K562 (cell line): ENCODE data around the gene FAM118B.

ENCODE experiments used
- BHLHE40 ChIP-seq: IDR thresholded peaks from 2 replicates; pipeline ENCODE4 v1.6.1; 2011; ENCODE audit warnings: low read length, improper control_type of control experiment
- CEBPB ChIP-seq: fragments of 450-650 bp; IDR thresholded peaks from 2 replicates; pipeline ENCODE4 v1.6.1; 2016; ENCODE audit warnings: missing genetic modification characterization, missing compliant biosample characterization
- CTCF ChIP-seq, 3 experiments: IDR thresholded peaks in 2 of 3; conservative IDR thresholded peaks in 1 of 3; 2 replicates each; pipeline ENCODE4 v1.5.1; 2011 to 2012; ENCODE audit warnings: low read length in 3 of 3, mild to moderate bottlenecking in 3 of 3, control low read depth in 2 of 3, improper control_type of control experiment in 1 of 3, inconsistent platforms in 1 of 3, low read depth in 1 of 3, mixed read lengths in 1 of 3, moderate library complexity in 1 of 3; ENCODE audit not compliant: insufficient read depth in 2 of 3
- LARP7 ChIP-seq: fragments of 450-650 bp; IDR thresholded peaks from 2 replicates; pipeline ENCODE4 v1.6.1; 2016
- POLR2AphosphoS5 ChIP-seq: IDR thresholded peaks from 2 replicates; pipeline ENCODE4 v1.6.1; 2011; ENCODE audit warnings: mild to moderate bottlenecking, low read depth, low read length, moderate library complexity; ENCODE audit not compliant: control insufficient read depth, insufficient read depth
- ZBTB33 ChIP-seq: sonication (generic); formaldehyde crosslinking; IDR thresholded peaks from 2 replicates; pipeline ENCODE4 v1.8.1; 2023; ENCODE audit warnings: mild to moderate bottlenecking, missing genetic modification reagents
- ZBTB8A ChIP-seq: fragments of 450-650 bp; IDR thresholded peaks from 2 replicates; pipeline ENCODE4 v1.6.1; 2018; ENCODE audit warnings: mild to moderate bottlenecking, moderate library complexity; ENCODE audit not compliant: partially characterized antibody
- ZNF121 ChIP-seq: sonication (generic); formaldehyde crosslinking; conservative IDR thresholded peaks from 2 replicates; pipeline ENCODE4 v1.8.0; 2022; ENCODE audit warnings: missing genetic modification reagents
- ZNF586 ChIP-seq: fragments of 450-650 bp; formaldehyde crosslinking; conservative IDR thresholded peaks from 2 replicates; pipeline ENCODE4 v1.4.0; 2020; ENCODE audit warnings: mild to moderate bottlenecking, moderate library complexity

- no peak for TF ChIP-seq ZNF586 (CRISPR knock-in tag)
- TF ChIP-seq CTCF (IDR thresholded peaks at IDR 0.05 in 2 of 3, conservative IDR thresholded peaks at IDR 0.05 in 1 of 3; ENCODE audit: insufficient read depth in 2 of 3, low read depth in 1 of 3, low read length in 3 of 3): no peak
- TF ChIP-seq ZNF121 (CRISPR knock-in tag): no peak
- TF ChIP-seq BHLHE40: no peak
- TF ChIP-seq ZBTB8A: no peak
- no peak for TF ChIP-seq CEBPB (tag)
- TF ChIP-seq POLR2AphosphoS5: no peak
- TF ChIP-seq LARP7: no peak
- no peak for TF ChIP-seq ZBTB33 (CRISPR knock-in tag)
Measured at GRCh38 chr11:126280595-126280994, 69.0 kb downstream of the FAM118B start.
